ENCODE results near the gene HSPBP1.
A peak's percentile ranks its signal among the peaks of the same experiment; 100 is the strongest.

HSPBP1 gene

GRCh38 chr19:55216461-55217198 is 63.3 kb downstream of the HSPBP1 start:
- no peak; the same call in 1 of the 2 replicates for TF ChIP-seq CTCF (IDR thresholded peaks at IDR 0.05; ENCODE audit: low read depth, low read length)
- DNase-seq (ENCODE audit: extremely low read depth, low read depth) = peak; percentile 95

- TF ChIP-seq CTCF (IDR thresholded peaks at IDR 0.05; ENCODE audit: low read depth, low read length) = no peak
- no peak for DNase-seq (ENCODE audit: extremely low read depth, low read depth)
These were observed 66.4 kb downstream of the HSPBP1 start for GRCh38 chr19:55213547-55213946.

- no peak for TF ChIP-seq CTCF (IDR thresholded peaks at IDR 0.05; ENCODE audit: low read depth, low read length)
- DNase-seq (ENCODE audit: extremely low read depth, low read depth) = no peak
These were observed 67.5 kb downstream of the HSPBP1 start for GRCh38 chr19:55212447-55212846.

All from AG09319 (cell line).